Fibroblast of the aortic adventitia (primary cell): ENCODE measurements around the gene SLFN14. TPM values are rescaled to one million over a fixed set of nuclear protein-coding genes. Genes with fewer than 3 reads are reported as not detected.
A peak's percentile ranks its signal among the peaks of the same experiment; 100 is the strongest.
"Not testable (repeated sequence)": the region's sequence is repeated elsewhere in the genome, so short reads cannot be mapped to it uniquely, and the experiment has no call there.

Experiments used
- DNase-seq: peaks from one replicate; pipeline ENCODE4 v3.0.0-alpha.2; 2010; ENCODE audit warnings: low read depth
- H3K4me3 ChIP-seq: 2 replicates; pipeline ENCODE4 v1.5.1; 2011; ENCODE audit warnings: low read depth, mild to moderate bottlenecking, control low read depth, low read length, moderate library complexity
- total RNA-seq: library from RNA; depleted of rRNA; stranded (reverse); fragments of >200 nt; gene quantifications from 2 replicates; pipeline ENCODE4 v1.2.3, GENCODE V29; 2012; ENCODE audit warnings: low replicate concordance
- TF ChIP-seq, protein P1 (sequence below): IDR thresholded peaks from 2 replicates; pipeline ENCODE4 v1.5.1; 2011; ENCODE audit warnings: mild to moderate bottlenecking, low read length, control low read depth, inconsistent platforms; ENCODE audit not compliant: insufficient read depth

The SLFN14 gene
- total RNA-seq, 1 donor = not detected

- TF ChIP-seq, protein P1, sequence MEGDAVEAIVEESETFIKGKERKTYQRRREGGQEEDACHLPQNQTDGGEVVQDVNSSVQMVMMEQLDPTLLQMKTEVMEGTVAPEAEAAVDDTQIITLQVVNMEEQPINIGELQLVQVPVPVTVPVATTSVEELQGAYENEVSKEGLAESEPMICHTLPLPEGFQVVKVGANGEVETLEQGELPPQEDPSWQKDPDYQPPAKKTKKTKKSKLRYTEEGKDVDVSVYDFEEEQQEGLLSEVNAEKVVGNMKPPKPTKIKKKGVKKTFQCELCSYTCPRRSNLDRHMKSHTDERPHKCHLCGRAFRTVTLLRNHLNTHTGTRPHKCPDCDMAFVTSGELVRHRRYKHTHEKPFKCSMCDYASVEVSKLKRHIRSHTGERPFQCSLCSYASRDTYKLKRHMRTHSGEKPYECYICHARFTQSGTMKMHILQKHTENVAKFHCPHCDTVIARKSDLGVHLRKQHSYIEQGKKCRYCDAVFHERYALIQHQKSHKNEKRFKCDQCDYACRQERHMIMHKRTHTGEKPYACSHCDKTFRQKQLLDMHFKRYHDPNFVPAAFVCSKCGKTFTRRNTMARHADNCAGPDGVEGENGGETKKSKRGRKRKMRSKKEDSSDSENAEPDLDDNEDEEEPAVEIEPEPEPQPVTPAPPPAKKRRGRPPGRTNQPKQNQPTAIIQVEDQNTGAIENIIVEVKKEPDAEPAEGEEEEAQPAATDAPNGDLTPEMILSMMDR = no peak
- no peak overlapping the region for H3K4me3 ChIP-seq
- DNase-seq = no peak
These were observed 6.3 kb upstream of the SLFN14 start for GRCh38 chr17:35566968-35567367.

GRCh38 chr17:35563181-35563580, 2.6 kb upstream of the SLFN14 start:
- not testable (repeated sequence) for H3K4me3 ChIP-seq, DNase-seq

DNA sequence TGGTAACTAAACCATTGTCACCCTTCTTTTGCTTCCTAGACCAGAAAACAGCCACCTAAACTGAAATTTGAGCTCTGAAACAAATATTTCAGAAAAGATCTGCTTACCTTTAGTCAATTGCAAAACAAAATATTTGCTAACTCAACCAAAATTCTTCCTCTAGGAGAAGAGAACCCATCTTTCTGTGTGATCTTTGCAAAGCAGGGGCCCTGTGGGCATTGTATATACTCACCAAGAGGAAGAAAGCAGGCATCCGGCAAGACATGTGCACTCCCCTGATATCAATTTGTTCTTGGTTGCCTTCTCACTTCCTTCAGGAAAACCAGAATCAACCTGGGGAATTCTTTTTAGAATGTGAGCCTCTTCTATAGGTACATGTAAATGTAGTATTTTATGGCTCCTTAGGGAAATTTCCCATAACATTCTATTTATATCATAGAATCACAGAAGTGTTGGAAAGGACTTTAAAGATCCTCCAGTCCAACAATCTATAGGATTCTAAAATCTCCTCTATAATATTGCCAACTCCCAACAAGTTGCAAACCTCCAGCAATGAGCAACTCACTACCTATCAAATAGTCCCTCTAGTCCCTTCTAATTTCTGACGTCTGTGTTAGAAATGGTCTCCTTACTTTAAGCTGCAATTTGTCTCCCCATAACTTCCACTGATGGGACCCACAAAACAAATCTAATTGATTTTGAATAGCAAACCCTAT, 966 bp downstream of the SLFN14 start:
- no peak for DNase-seq
- no peak overlapping the region for H3K4me3 ChIP-seq
- TF ChIP-seq, protein P1 = no peak

DNA sequence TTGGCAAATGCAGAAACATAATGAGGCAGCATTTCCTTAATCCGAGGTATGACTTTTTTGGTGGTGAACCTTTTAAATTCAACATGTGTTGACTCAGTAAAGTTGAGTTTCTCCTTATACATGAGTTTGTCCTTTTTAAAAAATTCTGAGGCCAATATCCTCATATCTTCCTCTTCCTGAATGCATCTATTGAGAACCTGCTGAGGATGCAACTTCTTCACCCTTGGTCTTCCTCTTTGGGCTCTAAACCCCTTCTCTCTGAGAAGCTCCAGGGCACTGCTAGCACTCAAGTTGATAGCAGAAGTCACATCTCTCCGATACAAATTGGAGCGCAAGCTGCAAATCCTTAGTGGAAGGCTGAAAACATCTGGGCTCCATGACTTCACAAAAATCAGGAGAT, 3.3 kb downstream of the SLFN14 start:
- TF ChIP-seq, protein P1 = no peak
- DNase-seq = no peak
- H3K4me3 ChIP-seq = no peak overlapping the region

- DNase-seq = no peak
- H3K4me3 ChIP-seq = no peak overlapping the region
- TF ChIP-seq, protein P1 = peak; percentile 15
These were observed 4.9 kb downstream of the SLFN14 start for GRCh38 chr17:35555691-35556090.

- no peak overlapping the region for H3K4me3 ChIP-seq
- TF ChIP-seq, protein P1 = no peak
- no peak for DNase-seq
These were observed 6.0 kb downstream of the SLFN14 start for GRCh38 chr17:35554668-35555067.

GRCh38 chr17:35553310-35553709, 7.3 kb downstream of the SLFN14 start:
- TF ChIP-seq, protein P1 = no peak
- no peak overlapping the region for H3K4me3 ChIP-seq
- DNase-seq = no peak
